SK-N-SH treated with all-trans-retinoic acid at 6 μM for 48 hours (cell line): ENCODE results near the gene MRPL58.
"Not testable (repeated sequence)": the region's sequence is repeated elsewhere in the genome, so short reads cannot be mapped to it uniquely, and the experiment has no call there.

Experiments used
- ATAC-seq: fragments of 200-7000 bp; cut with Tn5 transposase; 3 replicates; pipeline ENCODE4 v1.9.1; 2020; ENCODE audit warnings: mild to moderate bottlenecking, moderate library complexity
- ARNTL ChIP-seq: fragments of 450-650 bp; formaldehyde crosslinking; IDR thresholded peaks from 2 replicates; pipeline ENCODE4 v1.5.0; 2020; ENCODE audit warnings: low read depth, mild to moderate bottlenecking, moderate library complexity, borderline replicate concordance
- BACH2 ChIP-seq: fragments of 250-450 bp; sonication (Bioruptor Pico); IDR thresholded peaks from 2 replicates; pipeline ENCODE4 v1.9.0; 2021; ENCODE audit warnings: mild to moderate bottlenecking, borderline replicate concordance
- CSDC2 ChIP-seq: fragments of 250-450 bp; sonication (Bioruptor Pico); IDR thresholded peaks from 2 replicates; pipeline ENCODE4 v1.5.0; 2020; ENCODE audit warnings: mild to moderate bottlenecking, moderate library complexity
- ESRRG ChIP-seq: fragments of 250-450 bp; sonication (Bioruptor Pico); IDR thresholded peaks from 2 replicates; pipeline ENCODE4 v1.6.1; 2021; ENCODE audit warnings: mild to moderate bottlenecking
- GLIS3 ChIP-seq: fragments of 250-450 bp; sonication (Bioruptor Pico); IDR thresholded peaks from 2 replicates; pipeline ENCODE4 v1.5.0; 2020; ENCODE audit warnings: mild to moderate bottlenecking, moderate library complexity
- ISL1 ChIP-seq: fragments of 250-450 bp; sonication (Bioruptor Pico); IDR thresholded peaks from 2 replicates; pipeline ENCODE4 v2.1.2; 2022; ENCODE audit warnings: mild to moderate bottlenecking, moderate library complexity
- OSR1 ChIP-seq: fragments of 250-450 bp; sonication (Bioruptor Pico); IDR thresholded peaks from 2 replicates; pipeline ENCODE4 v1.8.0; 2022; ENCODE audit warnings: moderate library complexity, mild to moderate bottlenecking, inconsistent platforms
- PPARA ChIP-seq: fragments of 250-450 bp; sonication (Bioruptor Pico); IDR thresholded peaks from 2 replicates; pipeline ENCODE4 v1.5.0; 2020; ENCODE audit warnings: mild to moderate bottlenecking, borderline replicate concordance
- RARB ChIP-seq: fragments of 250-450 bp; sonication (Bioruptor Pico); IDR thresholded peaks from 2 replicates; pipeline ENCODE4 v1.8.0; 2021; ENCODE audit warnings: mild to moderate bottlenecking, moderate library complexity
- SNAI2 ChIP-seq: fragments of 250-450 bp; sonication (Bioruptor Pico); IDR thresholded peaks from 2 replicates; pipeline ENCODE4 v1.5.0; 2020; ENCODE audit warnings: mild to moderate bottlenecking, moderate library complexity
- TCF4 ChIP-seq: fragments of 250-450 bp; sonication (Bioruptor Pico); IDR thresholded peaks from 2 replicates; pipeline ENCODE4 v1.8.0; 2021; ENCODE audit warnings: mild to moderate bottlenecking, moderate library complexity, borderline replicate concordance
- TOX ChIP-seq: fragments of 250-450 bp; sonication (Bioruptor Pico); IDR thresholded peaks from 2 replicates; pipeline ENCODE4 v1.8.0; 2021; ENCODE audit warnings: mild to moderate bottlenecking, moderate library complexity, borderline replicate concordance
- ZC3H10 ChIP-seq: fragments of 250-450 bp; sonication (Bioruptor Pico); IDR thresholded peaks from 2 replicates; pipeline ENCODE4 v1.5.1; 2021; ENCODE audit warnings: mild to moderate bottlenecking, moderate library complexity
- ZFP3 ChIP-seq: fragments of 250-450 bp; sonication (Bioruptor Pico); IDR thresholded peaks from 2 replicates; pipeline ENCODE4 v1.5.0; 2020; ENCODE audit warnings: mild to moderate bottlenecking, moderate library complexity
- ZFP30 ChIP-seq: fragments of 450-650 bp; formaldehyde crosslinking; IDR thresholded peaks from 2 replicates; pipeline ENCODE4 v1.5.0; 2022; ENCODE audit warnings: mild to moderate bottlenecking, moderate library complexity
- ZNF565 ChIP-seq: fragments of 450-650 bp; formaldehyde crosslinking; conservative IDR thresholded peaks from 2 replicates; pipeline ENCODE4 v1.5.0; 2020; ENCODE audit warnings: low read depth, mild to moderate bottlenecking, moderate library complexity
- ZNF70 ChIP-seq: fragments of 450-650 bp; formaldehyde crosslinking; IDR thresholded peaks from 2 replicates; pipeline ENCODE4 v1.5.0; 2020; ENCODE audit warnings: mild to moderate bottlenecking, moderate library complexity
- ZNF8 ChIP-seq: fragments of 450-650 bp; formaldehyde crosslinking; IDR thresholded peaks from 2 replicates; pipeline ENCODE4 v1.5.0; 2020; ENCODE audit warnings: mild to moderate bottlenecking, moderate library complexity
- TF ChIP-seq, protein P1 (sequence below): fragments of 250-450 bp; sonication (Bioruptor Pico); IDR thresholded peaks from 2 replicates; pipeline ENCODE4 v1.8.0; 2020; ENCODE audit warnings: mild to moderate bottlenecking, moderate library complexity, borderline replicate concordance
- TF ChIP-seq, protein P2 (sequence below): fragments of 250-450 bp; sonication (Bioruptor Pico); IDR thresholded peaks from 2 replicates; pipeline ENCODE4 v1.5.0; 2020; ENCODE audit warnings: mild to moderate bottlenecking, moderate library complexity
- TF ChIP-seq, protein P3 (sequence below): fragments of 250-450 bp; sonication (Bioruptor Pico); IDR thresholded peaks from 2 replicates; pipeline ENCODE4 v1.5.1; 2021; ENCODE audit warnings: mild to moderate bottlenecking, moderate library complexity
- TF ChIP-seq, protein P4 (sequence below): fragments of 250-450 bp; sonication (Bioruptor Pico); IDR thresholded peaks from 2 replicates; pipeline ENCODE4 v1.8.0; 2021; ENCODE audit warnings: low read depth, mild to moderate bottlenecking, moderate library complexity, borderline replicate concordance

Gene MRPL58

DNA sequence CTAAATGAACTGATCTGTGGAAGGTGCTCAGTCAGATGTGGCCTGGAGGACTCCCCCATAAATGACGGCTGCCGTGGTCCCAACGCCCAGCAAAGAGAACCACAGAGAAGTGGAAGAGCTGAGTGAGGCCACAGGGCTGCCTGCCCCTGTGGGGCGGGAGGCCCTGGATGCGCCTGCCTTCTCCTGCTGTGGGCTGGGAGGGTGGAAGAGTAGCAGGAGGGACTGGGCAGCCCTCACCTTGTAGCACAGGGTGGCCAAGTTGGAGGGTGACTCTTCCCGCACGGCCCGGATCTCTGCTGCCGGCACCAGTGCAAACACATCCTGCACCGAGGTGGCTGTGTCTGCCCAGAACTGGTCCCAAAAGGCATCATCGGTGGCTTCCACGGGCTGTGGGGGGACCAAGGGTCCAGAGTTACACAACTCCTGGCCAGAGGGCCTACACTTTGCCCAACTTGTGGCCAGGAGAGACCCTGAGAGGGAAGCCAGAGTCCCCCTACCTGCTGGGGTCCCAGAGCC lies 48.2 kb upstream of the MRPL58 start (continued):
- TF ChIP-seq, protein P1, sequence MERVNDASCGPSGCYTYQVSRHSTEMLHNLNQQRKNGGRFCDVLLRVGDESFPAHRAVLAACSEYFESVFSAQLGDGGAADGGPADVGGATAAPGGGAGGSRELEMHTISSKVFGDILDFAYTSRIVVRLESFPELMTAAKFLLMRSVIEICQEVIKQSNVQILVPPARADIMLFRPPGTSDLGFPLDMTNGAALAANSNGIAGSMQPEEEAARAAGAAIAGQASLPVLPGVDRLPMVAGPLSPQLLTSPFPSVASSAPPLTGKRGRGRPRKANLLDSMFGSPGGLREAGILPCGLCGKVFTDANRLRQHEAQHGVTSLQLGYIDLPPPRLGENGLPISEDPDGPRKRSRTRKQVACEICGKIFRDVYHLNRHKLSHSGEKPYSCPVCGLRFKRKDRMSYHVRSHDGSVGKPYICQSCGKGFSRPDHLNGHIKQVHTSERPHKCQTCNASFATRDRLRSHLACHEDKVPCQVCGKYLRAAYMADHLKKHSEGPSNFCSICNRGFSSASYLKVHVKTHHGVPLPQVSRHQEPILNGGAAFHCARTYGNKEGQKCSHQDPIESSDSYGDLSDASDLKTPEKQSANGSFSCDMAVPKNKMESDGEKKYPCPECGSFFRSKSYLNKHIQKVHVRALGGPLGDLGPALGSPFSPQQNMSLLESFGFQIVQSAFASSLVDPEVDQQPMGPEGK (CRISPR knock-in tag) = no peak
- TF ChIP-seq ZFP3 (CRISPR knock-in tag) (no peak), TOX (no peak), ZFP30 (CRISPR knock-in tag) (no peak), PPARA (CRISPR knock-in tag) (no peak)

DNA sequence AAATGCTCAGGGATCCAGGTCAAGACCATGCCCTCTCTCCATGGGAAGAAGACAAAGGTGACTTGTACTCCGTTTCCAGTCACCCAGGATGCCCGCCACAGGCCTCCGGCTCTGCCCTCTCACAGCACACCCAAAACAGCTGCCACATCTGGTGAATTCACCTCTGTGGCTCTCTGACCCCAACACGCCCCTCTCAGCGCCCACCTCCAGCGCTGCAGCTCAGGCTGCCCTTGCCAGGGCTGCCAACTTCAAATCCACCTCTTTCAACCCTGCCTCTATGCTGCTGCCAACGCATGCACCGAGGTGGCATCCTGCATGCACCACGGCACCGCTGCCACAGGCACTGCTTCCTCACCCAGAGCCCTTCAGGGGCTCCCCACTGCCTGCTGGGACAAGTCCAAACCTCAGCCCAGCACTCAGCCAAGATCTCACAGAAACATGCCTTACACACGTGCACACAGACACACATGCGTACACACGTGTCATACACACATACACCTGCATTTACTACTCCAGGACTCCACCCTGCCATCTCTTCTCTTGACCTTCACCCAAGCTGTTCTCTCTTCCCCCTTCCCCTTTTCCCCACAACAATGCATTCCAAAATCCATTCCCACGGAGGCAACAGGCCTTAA lies 47.4 kb upstream of the MRPL58 start:
- ATAC-seq = no peak
- no peak for TF ChIP-seq ZNF8 (CRISPR knock-in tag)
- no peak for TF ChIP-seq ESRRG

DNA sequence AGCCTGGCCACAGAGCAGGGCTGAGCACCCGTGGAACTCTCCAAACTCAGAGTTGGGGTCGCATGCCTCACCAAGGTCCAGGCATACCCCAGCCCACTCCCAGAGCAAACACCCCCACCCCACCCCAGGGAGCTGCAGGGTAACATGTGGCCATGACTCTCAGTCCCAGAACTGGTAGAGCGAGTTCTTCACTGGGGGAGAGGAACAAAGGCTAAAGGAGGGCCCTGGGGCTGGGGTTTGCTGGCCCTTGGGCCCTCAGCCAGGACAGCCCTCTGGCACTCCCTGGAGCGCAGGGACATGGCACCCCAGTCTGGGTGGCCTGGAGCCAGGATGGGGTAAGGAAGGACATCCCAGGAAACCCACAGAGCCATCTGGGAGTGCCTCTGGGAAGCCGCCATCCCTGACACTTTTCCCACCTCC lies 44.1 kb upstream of the MRPL58 start:
- ATAC-seq = no peak
- TF ChIP-seq GLIS3 (no peak), OSR1 (no peak), TOX (no peak), ZNF70 (CRISPR knock-in tag) (no peak), ISL1 (no peak), ZC3H10 (CRISPR knock-in tag) (no peak), ESRRG (no peak), ARNTL (CRISPR knock-in tag) (no peak), RARB (CRISPR knock-in tag) (no peak), SNAI2 (CRISPR knock-in tag) (no peak), ZNF565 (no peak)
- TF ChIP-seq, protein P2, sequence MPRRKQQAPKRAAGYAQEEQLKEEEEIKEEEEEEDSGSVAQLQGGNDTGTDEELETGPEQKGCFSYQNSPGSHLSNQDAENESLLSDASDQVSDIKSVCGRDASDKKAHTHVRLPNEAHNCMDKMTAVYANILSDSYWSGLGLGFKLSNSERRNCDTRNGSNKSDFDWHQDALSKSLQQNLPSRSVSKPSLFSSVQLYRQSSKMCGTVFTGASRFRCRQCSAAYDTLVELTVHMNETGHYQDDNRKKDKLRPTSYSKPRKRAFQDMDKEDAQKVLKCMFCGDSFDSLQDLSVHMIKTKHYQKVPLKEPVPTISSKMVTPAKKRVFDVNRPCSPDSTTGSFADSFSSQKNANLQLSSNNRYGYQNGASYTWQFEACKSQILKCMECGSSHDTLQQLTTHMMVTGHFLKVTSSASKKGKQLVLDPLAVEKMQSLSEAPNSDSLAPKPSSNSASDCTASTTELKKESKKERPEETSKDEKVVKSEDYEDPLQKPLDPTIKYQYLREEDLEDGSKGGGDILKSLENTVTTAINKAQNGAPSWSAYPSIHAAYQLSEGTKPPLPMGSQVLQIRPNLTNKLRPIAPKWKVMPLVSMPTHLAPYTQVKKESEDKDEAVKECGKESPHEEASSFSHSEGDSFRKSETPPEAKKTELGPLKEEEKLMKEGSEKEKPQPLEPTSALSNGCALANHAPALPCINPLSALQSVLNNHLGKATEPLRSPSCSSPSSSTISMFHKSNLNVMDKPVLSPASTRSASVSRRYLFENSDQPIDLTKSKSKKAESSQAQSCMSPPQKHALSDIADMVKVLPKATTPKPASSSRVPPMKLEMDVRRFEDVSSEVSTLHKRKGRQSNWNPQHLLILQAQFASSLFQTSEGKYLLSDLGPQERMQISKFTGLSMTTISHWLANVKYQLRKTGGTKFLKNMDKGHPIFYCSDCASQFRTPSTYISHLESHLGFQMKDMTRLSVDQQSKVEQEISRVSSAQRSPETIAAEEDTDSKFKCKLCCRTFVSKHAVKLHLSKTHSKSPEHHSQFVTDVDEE = no peak

DNA sequence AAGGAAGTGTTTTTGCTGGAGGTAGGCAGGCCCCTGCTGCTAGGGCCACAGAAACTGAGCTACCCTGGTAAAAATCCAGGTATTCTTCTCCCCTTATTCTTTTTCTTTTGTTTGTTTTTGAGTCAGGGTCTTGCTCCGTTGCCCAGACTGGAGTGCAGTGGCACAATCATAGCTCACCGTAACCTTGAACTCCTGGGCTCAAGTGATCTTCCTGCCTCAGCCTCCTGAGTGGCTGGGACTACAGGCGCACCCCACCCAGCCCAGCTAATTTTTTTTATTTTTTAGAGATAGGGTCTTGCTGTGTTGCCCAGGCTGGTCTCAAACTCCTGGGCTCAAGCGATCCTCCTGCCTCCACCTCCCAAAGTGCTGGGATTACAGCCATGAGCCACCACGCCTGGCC lies 43.0 kb upstream of the MRPL58 start:
- ATAC-seq = not testable (repeated sequence)

DNA sequence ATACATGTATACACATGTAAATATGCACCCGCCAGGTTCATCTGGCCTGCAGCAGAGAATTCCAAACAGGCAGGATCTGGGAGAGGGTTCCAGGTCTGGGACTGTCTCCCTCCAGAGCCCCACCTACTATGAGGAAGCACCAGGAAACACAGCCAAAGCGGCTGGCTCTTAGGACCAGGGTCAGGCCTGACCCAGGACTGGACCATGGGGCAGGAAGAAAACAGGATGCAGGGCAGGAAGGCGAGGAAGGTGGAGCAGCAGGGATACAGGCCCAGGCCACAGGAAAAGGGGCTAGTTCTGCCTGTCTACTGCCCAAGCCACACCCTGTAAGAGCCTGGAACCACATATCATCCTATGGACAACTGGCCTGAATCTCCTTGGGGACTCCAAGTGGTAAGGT lies 42.1 kb upstream of the MRPL58 start:
- ATAC-seq = no peak
- TF ChIP-seq ZNF565 = no peak
- TF ChIP-seq PPARA (CRISPR knock-in tag) = no peak
- TF ChIP-seq CSDC2 (CRISPR knock-in tag) = no peak
- no peak for TF ChIP-seq TOX
- no peak for TF ChIP-seq GLIS3
- no peak for TF ChIP-seq ZNF70 (CRISPR knock-in tag)
- no peak for TF ChIP-seq ZFP30 (CRISPR knock-in tag)
- no peak for TF ChIP-seq RARB (CRISPR knock-in tag)
- no peak for TF ChIP-seq ZNF8 (CRISPR knock-in tag)
- TF ChIP-seq, protein P2 = no peak
- no peak for TF ChIP-seq ZC3H10 (CRISPR knock-in tag)
- TF ChIP-seq ESRRG = no peak
- TF ChIP-seq BACH2 (CRISPR knock-in tag) = no peak
- no peak for TF ChIP-seq TCF4 (CRISPR knock-in tag)
- TF ChIP-seq ZFP3 (CRISPR knock-in tag) = no peak
- TF ChIP-seq OSR1 = no peak
- TF ChIP-seq, protein P3, sequence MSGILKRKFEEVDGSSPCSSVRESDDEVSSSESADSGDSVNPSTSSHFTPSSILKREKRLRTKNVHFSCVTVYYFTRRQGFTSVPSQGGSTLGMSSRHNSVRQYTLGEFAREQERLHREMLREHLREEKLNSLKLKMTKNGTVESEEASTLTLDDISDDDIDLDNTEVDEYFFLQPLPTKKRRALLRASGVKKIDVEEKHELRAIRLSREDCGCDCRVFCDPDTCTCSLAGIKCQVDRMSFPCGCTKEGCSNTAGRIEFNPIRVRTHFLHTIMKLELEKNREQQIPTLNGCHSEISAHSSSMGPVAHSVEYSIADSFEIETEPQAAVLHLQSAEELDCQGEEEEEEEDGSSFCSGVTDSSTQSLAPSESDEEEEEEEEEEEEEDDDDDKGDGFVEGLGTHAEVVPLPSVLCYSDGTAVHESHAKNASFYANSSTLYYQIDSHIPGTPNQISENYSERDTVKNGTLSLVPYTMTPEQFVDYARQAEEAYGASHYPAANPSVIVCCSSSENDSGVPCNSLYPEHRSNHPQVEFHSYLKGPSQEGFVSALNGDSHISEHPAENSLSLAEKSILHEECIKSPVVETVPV (CRISPR knock-in tag) = no peak
- no peak for TF ChIP-seq ISL1
- TF ChIP-seq SNAI2 (CRISPR knock-in tag) = no peak
- TF ChIP-seq, protein P4, sequence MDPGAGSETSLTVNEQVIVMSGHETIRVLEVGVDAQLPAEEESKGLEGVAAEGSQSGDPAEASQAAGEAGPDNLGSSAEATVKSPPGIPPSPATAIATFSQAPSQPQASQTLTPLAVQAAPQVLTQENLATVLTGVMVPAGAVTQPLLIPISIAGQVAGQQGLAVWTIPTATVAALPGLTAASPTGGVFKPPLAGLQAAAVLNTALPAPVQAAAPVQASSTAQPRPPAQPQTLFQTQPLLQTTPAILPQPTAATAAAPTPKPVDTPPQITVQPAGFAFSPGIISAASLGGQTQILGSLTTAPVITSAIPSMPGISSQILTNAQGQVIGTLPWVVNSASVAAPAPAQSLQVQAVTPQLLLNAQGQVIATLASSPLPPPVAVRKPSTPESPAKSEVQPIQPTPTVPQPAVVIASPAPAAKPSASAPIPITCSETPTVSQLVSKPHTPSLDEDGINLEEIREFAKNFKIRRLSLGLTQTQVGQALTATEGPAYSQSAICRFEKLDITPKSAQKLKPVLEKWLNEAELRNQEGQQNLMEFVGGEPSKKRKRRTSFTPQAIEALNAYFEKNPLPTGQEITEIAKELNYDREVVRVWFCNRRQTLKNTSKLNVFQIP (CRISPR knock-in tag) = no peak
